Suprapubic skin (tissue), 4 donors: ENCODE measurements around the gene DYRK2.

Experiments
- CTCF ChIP-seq, 2 donors: fragments of 200-600 bp in 1 of 2; fragments of 450-650 bp in 1 of 2; sonication (generic) in 1 of 2; IDR thresholded peaks; one replicate each; pipeline ENCODE4 v1.5.1; 2016 to 2019; ENCODE audit warnings: antibody characterized with exemption in 2 of 2, mild to moderate bottlenecking in 1 of 2, moderate library complexity in 1 of 2
- EP300 ChIP-seq: sonication (generic); formaldehyde crosslinking; IDR thresholded peaks from one replicate; pipeline ENCODE4 v1.6.1; 2017; ENCODE audit warnings: antibody characterized with exemption
- POLR2AphosphoS5 ChIP-seq, 3 donors: sonication (generic); formaldehyde crosslinking; IDR thresholded peaks; one replicate each; pipeline ENCODE4 v1.6.1; 2017; ENCODE audit warnings: antibody characterized with exemption in 3 of 3

GRCh38 chr12:67677166-67677565 is 28.6 kb downstream of the DYRK2 start:
- no peak for TF ChIP-seq CTCF (IDR thresholded peaks at IDR 0.05)
- TF ChIP-seq POLR2AphosphoS5 (IDR thresholded peaks at IDR 0.05), result no peak
- no peak for TF ChIP-seq EP300
